Fibroblast of skin of scalp (primary cell): Measurements from ENCODE around the gene MEIS1.

ENCODE experiments used
- DNase-seq: peaks from one replicate; pipeline ENCODE4 v3.0.0-alpha.2; 2013

The MEIS1 gene

GRCh38 chr2:66508484-66509071, 73.7 kb downstream of the MEIS1 start:
- DNase-seq: peak; percentile 12

- DNase-seq: no peak
Measured at GRCh38 chr2:66509326-66509811, 74.4 kb downstream of the MEIS1 start.

- peak; percentile 12 for DNase-seq
Measured at GRCh38 chr2:66512626-66513025, 77.7 kb downstream of the MEIS1 start.

- DNase-seq: no peak
Measured at GRCh38 chr2:66515743-66516142, 80.8 kb downstream of the MEIS1 start.

- no peak for DNase-seq
Measured at GRCh38 chr2:66516499-66516898, 81.6 kb downstream of the MEIS1 start.

GRCh38 chr2:66517772-66518171, 82.8 kb downstream of the MEIS1 start:
- no peak for DNase-seq

GRCh38 chr2:66519264-66519843, 84.4 kb downstream of the MEIS1 start:
- no peak for DNase-seq

GRCh38 chr2:66521291-66521922, 86.5 kb downstream of the MEIS1 start:
- no peak for DNase-seq

- no peak for DNase-seq
Measured at GRCh38 chr2:66522611-66523376, 87.9 kb downstream of the MEIS1 start.

- no peak for DNase-seq
Measured at GRCh38 chr2:66523377-66523969, 88.5 kb downstream of the MEIS1 start.

- DNase-seq: no peak
Measured at GRCh38 chr2:66523990-66524389, 89.1 kb downstream of the MEIS1 start.

- DNase-seq: no peak
Measured at GRCh38 chr2:66525606-66526005, 90.7 kb downstream of the MEIS1 start.

- DNase-seq: no peak
Measured at GRCh38 chr2:66526180-66526579, 91.3 kb downstream of the MEIS1 start.

- no peak for DNase-seq
Measured at GRCh38 chr2:66528974-66529724, 94.2 kb downstream of the MEIS1 start.

GRCh38 chr2:66530651-66531050, 95.7 kb downstream of the MEIS1 start:
- no peak for DNase-seq

GRCh38 chr2:66531155-66531554, 96.2 kb downstream of the MEIS1 start:
- DNase-seq: no peak

GRCh38 chr2:66531567-66531966, 96.6 kb downstream of the MEIS1 start:
- no peak for DNase-seq

GRCh38 chr2:66532972-66533868, 98.3 kb downstream of the MEIS1 start:
- DNase-seq: no peak

- DNase-seq: no peak
Measured at GRCh38 chr2:66534461-66534860, 99.5 kb downstream of the MEIS1 start.

GRCh38 chr2:66535574-66536289, 100.8 kb downstream of the MEIS1 start:
- no peak for DNase-seq
